ENCODE data around the gene SEMA3E.

GRCh38 chr7:83339907-83340306, 309.0 kb downstream of the SEMA3E start:
- TF ChIP-seq, protein P1, sequence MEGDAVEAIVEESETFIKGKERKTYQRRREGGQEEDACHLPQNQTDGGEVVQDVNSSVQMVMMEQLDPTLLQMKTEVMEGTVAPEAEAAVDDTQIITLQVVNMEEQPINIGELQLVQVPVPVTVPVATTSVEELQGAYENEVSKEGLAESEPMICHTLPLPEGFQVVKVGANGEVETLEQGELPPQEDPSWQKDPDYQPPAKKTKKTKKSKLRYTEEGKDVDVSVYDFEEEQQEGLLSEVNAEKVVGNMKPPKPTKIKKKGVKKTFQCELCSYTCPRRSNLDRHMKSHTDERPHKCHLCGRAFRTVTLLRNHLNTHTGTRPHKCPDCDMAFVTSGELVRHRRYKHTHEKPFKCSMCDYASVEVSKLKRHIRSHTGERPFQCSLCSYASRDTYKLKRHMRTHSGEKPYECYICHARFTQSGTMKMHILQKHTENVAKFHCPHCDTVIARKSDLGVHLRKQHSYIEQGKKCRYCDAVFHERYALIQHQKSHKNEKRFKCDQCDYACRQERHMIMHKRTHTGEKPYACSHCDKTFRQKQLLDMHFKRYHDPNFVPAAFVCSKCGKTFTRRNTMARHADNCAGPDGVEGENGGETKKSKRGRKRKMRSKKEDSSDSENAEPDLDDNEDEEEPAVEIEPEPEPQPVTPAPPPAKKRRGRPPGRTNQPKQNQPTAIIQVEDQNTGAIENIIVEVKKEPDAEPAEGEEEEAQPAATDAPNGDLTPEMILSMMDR (IDR thresholded peaks at IDR 0.05; ENCODE audit: poor library complexity, severe bottlenecking), result no peak
- TF ChIP-seq RAD21 (conservative IDR thresholded peaks at IDR 0.05), result no peak
- TF ChIP-seq, protein P2, sequence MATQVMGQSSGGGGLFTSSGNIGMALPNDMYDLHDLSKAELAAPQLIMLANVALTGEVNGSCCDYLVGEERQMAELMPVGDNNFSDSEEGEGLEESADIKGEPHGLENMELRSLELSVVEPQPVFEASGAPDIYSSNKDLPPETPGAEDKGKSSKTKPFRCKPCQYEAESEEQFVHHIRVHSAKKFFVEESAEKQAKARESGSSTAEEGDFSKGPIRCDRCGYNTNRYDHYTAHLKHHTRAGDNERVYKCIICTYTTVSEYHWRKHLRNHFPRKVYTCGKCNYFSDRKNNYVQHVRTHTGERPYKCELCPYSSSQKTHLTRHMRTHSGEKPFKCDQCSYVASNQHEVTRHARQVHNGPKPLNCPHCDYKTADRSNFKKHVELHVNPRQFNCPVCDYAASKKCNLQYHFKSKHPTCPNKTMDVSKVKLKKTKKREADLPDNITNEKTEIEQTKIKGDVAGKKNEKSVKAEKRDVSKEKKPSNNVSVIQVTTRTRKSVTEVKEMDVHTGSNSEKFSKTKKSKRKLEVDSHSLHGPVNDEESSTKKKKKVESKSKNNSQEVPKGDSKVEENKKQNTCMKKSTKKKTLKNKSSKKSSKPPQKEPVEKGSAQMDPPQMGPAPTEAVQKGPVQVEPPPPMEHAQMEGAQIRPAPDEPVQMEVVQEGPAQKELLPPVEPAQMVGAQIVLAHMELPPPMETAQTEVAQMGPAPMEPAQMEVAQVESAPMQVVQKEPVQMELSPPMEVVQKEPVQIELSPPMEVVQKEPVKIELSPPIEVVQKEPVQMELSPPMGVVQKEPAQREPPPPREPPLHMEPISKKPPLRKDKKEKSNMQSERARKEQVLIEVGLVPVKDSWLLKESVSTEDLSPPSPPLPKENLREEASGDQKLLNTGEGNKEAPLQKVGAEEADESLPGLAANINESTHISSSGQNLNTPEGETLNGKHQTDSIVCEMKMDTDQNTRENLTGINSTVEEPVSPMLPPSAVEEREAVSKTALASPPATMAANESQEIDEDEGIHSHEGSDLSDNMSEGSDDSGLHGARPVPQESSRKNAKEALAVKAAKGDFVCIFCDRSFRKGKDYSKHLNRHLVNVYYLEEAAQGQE (IDR thresholded peaks at IDR 0.05; ENCODE audit: borderline replicate concordance), result no peak
- no peak for TF ChIP-seq SMC3 (conservative IDR thresholded peaks at IDR 0.05; ENCODE audit: poor library complexity)
- no peak for TF ChIP-seq POLR2AphosphoS5 (IDR thresholded peaks at IDR 0.05)
- no peak for TF ChIP-seq EZH2 (IDR thresholded peaks at IDR 0.05; ENCODE audit: borderline replicate concordance, insufficient read depth, low read length, poor library complexity, severe bottlenecking)
- TF ChIP-seq TAF1 (IDR thresholded peaks at IDR 0.05; ENCODE audit: low read depth), result no peak
- no peak for TF ChIP-seq MXI1 (conservative IDR thresholded peaks at IDR 0.05; ENCODE audit: poor library complexity, severe bottlenecking)

Measured in neural cell (in vitro differentiated cells).